ENCODE measurements around the gene RPL35A. TPM values are rescaled to one million over a fixed set of nuclear protein-coding genes. Genes with fewer than 3 reads are reported as not detected.
"Not testable (repeated sequence)": the region's sequence is repeated elsewhere in the genome, so short reads cannot be mapped to it uniquely, and the experiment has no call there.

Gene RPL35A
- total RNA-seq, 4 donors from 2014 or later, result 632 to 3,558 (median 1,624) TPM

GRCh38 chr3:197926418-197926817 is 23.6 kb upstream of the RPL35A start:
- Histone ChIP-seq H3K36me3 (no peaks in the 10 kb centered on the region), H3K9me3 (no peaks in the 10 kb centered on the region), H3K27ac (no peak overlapping the region), H3K4me1 (no peaks in the 10 kb centered on the region), H3K27me3 (no peaks in the 10 kb centered on the region), H3K4me3 (no peak overlapping the region)
- intact Hi-C loops (cut with DNase I; ENCODE audit: low total_unique reads), result no loop called here
- no peak for TF ChIP-seq CTCF (IDR thresholded peaks at IDR 0.05)
- DNase-seq, result no peak

GRCh38 chr3:197927578-197927977 is 22.4 kb upstream of the RPL35A start:
- intact Hi-C loops (cut with DNase I; ENCODE audit: low total_unique reads); DNase-seq: not testable (repeated sequence)

GRCh38 chr3:197936819-197937384 is 13.1 kb upstream of the RPL35A start:
- Histone ChIP-seq H3K4me3 (no peak overlapping the region), H3K27me3 (no peaks in the 10 kb centered on the region), H3K27ac (no peak overlapping the region), H3K9me3 (no peaks in the 10 kb centered on the region), H3K36me3 (no peaks in the 10 kb centered on the region), H3K4me1 (no peaks in the 10 kb centered on the region)
- TF ChIP-seq CTCF (IDR thresholded peaks at IDR 0.05) (no peak), POLR2A (IDR thresholded peaks at IDR 0.05) (no peak)
- DNase-seq, result no peak
- intact Hi-C loops (cut with DNase I; ENCODE audit: low total_unique reads), result no loop called here

More at GRCh38 chr3:197927578-197927977, 22.4 kb upstream of the RPL35A start:
- not testable (repeated sequence) for H3K4me3 ChIP-seq, H3K9me3 ChIP-seq, H3K4me1 ChIP-seq, H3K36me3 ChIP-seq, H3K27ac ChIP-seq, H3K27me3 ChIP-seq

GRCh38 chr3:197940745-197941384 is 9.1 kb upstream of the RPL35A start:
- no peak overlapping the region for H3K4me3 ChIP-seq
- intact Hi-C loops (cut with DNase I; ENCODE audit: low total_unique reads), result no loop called here
- no peak for DNase-seq

DNA sequence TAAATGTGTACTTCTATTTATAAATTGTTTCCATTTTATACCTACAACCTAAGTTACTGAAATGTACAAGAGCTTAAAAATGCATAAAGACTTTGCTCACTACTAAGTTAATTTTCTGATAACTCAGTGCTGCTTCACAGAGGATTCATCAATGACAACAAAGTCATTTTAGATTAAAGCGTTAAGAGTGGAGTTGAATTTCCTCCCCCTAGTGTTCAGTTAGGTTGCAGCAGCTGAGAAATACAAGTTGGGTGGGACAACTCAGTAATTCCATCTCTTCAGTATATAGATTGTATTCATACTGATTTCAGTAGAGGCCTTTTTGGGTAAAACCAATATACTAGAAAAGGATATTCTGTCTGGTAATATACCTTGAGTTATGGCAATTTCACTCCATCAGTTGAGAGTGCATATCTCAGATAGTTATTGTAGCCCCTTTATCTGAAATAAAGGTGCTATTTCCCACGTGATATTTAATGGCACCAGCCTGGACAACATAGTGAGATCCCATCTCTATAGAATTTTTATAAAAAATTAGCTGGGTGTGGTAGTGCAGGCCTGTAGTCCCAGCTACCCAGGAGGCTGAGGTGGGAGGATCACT is 6.9 kb upstream of the RPL35A start:
- no peaks in the 10 kb centered on the region for H3K4me1 ChIP-seq
- H3K4me3 ChIP-seq, result no peak overlapping the region
- no peak for DNase-seq
- H3K36me3 ChIP-seq, result no peaks in the 10 kb centered on the region
- H3K9me3 ChIP-seq, result no peaks in the 10 kb centered on the region
- no peaks in the 10 kb centered on the region for H3K27me3 ChIP-seq
- intact Hi-C loops (cut with DNase I; ENCODE audit: low total_unique reads), result no loop called here
- TF ChIP-seq CTCF (IDR thresholded peaks at IDR 0.05), result peak; percentile 48 to 55 (median 50)
- TF ChIP-seq POLR2A (IDR thresholded peaks at IDR 0.05), result no peak
- no peak overlapping the region for H3K27ac ChIP-seq

More at GRCh38 chr3:197940745-197941384, 9.1 kb upstream of the RPL35A start:
- Histone ChIP-seq H3K4me1 (no peaks in the 10 kb centered on the region), H3K27me3 (no peaks in the 10 kb centered on the region), H3K9me3 (no peaks in the 10 kb centered on the region), H3K36me3 (no peaks in the 10 kb centered on the region), H3K27ac (no peak overlapping the region)
- TF ChIP-seq POLR2A (IDR thresholded peaks at IDR 0.05), result no peak
- no peak for TF ChIP-seq CTCF (IDR thresholded peaks at IDR 0.05)
